ENCODE measurements around the gene PLET1.
A peak's percentile ranks its signal among the peaks of the same experiment; 100 is the strongest.

The PLET1 gene

DNA sequence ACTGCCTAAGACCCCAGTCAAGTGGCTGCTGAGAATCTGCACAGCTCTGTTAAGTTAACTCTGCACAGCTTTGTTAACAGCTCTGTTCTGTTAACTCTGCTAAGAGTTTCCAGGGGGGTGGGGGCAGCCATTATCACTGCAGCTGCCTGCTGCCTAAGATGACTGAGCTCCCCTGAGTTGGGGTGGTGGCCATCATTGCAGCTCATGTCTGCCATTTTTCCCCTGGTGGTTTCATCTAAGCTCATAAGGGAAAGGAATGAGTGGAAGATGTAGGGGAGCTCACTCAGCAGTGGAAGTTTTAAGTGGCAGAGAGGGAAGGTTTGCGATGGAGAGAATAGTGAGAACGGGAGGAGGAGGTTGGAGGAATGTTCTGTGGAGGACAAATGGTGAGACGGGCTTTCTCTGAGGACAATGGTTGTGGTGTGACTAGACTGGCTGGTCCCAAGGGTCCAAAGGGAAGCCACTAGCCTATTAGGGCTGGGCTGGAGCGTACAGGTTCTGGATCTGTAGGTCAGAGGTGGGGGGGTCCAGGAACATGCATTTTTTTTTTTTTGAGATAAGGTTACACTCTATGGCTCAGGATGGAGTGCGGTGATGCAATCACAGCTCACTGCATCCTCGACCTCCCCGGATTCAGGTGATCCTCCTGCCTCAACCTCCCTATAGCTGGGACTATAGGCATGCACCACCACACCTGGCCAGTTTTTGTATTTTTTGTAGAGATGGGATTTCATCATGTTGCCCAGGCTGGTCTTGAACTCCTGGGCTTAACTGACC is 13.5 kb upstream of the PLET1 start (continued):
- no peak for TF ChIP-seq MZF1 (tag by site-specific recombination; IDR thresholded peaks at IDR 0.05; ENCODE audit: borderline replicate concordance)
- TF ChIP-seq, protein P1, sequence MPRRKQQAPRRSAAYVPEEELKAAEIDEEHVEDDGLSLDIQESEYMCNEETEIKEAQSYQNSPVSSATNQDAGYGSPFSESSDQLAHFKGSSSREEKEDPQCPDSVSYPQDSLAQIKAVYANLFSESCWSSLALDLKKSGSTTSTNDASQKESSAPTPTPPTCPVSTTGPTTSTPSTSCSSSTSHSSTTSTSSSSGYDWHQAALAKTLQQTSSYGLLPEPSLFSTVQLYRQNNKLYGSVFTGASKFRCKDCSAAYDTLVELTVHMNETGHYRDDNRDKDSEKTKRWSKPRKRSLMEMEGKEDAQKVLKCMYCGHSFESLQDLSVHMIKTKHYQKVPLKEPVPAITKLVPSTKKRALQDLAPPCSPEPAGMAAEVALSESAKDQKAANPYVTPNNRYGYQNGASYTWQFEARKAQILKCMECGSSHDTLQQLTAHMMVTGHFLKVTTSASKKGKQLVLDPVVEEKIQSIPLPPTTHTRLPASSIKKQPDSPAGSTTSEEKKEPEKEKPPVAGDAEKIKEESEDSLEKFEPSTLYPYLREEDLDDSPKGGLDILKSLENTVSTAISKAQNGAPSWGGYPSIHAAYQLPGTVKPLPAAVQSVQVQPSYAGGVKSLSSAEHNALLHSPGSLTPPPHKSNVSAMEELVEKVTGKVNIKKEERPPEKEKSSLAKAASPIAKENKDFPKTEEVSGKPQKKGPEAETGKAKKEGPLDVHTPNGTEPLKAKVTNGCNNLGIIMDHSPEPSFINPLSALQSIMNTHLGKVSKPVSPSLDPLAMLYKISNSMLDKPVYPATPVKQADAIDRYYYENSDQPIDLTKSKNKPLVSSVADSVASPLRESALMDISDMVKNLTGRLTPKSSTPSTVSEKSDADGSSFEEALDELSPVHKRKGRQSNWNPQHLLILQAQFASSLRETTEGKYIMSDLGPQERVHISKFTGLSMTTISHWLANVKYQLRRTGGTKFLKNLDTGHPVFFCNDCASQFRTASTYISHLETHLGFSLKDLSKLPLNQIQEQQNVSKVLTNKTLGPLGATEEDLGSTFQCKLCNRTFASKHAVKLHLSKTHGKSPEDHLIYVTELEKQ (tag by site-specific recombination; IDR thresholded peaks at IDR 0.05; ENCODE audit: borderline replicate concordance) = no peak
- TF ChIP-seq, protein P2, sequence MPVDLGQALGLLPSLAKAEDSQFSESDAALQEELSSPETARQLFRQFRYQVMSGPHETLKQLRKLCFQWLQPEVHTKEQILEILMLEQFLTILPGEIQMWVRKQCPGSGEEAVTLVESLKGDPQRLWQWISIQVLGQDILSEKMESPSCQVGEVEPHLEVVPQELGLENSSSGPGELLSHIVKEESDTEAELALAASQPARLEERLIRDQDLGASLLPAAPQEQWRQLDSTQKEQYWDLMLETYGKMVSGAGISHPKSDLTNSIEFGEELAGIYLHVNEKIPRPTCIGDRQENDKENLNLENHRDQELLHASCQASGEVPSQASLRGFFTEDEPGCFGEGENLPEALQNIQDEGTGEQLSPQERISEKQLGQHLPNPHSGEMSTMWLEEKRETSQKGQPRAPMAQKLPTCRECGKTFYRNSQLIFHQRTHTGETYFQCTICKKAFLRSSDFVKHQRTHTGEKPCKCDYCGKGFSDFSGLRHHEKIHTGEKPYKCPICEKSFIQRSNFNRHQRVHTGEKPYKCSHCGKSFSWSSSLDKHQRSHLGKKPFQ (tag by site-specific recombination; IDR thresholded peaks at IDR 0.05) = no peak

DNA sequence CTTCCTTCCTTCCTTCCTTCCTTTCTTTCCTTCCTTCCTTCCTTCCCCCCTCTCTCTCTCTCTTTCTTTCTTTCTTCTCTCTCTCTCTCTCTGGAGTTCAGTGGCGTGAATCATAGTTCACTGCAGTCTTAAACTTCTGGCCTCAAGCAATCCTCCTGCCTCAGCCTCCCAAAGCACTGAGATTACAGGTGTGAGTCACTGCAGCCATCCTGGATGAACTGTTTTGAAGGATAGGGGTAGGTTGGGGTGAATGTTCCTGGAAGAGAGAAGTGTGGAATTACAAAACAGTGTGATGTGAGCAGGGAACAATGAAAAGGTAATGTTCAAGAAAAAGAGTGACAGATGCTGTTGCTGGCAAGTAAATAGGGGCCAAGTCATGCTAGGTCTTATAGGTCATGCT is 12.4 kb upstream of the PLET1 start:
- H3K27ac ChIP-seq (ENCODE audit: extremely low read depth, low read depth, low read length) = no peak overlapping the region
- no peaks in the 10 kb centered on the region for H3K9me3 ChIP-seq (ENCODE audit: control insufficient read depth, insufficient read depth, low read depth, low read length)
- H3K36me3 ChIP-seq (ENCODE audit: control insufficient read depth in 2 of 2, insufficient read depth in 1 of 2, low read length in 2 of 2) = no peaks in the 10 kb centered on the region
- no peaks in the 10 kb centered on the region for H3K4me1 ChIP-seq (ENCODE audit: control insufficient read depth, insufficient read depth, low read length)
- POLR2A ChIA-PET = no interaction called here
- CTCF ChIA-PET = interaction anchor here (0.6 to 1.0 kb wide), 2 partner anchors 54 to 337 kb away, joined by 4 read pairs; no protein-coding TSS in a partner anchor
- no peak for TF ChIP-seq ZNF776 (tag by site-specific recombination; IDR thresholded peaks at IDR 0.05; ENCODE audit: borderline replicate concordance)
- peak; percentile 49; the same call in 1 of the 2 replicates for TF ChIP-seq ZNF366 (tag by site-specific recombination; conservative IDR thresholded peaks at IDR 0.05)
- no peak for TF ChIP-seq ZNF221 (tag by site-specific recombination; IDR thresholded peaks at IDR 0.05; ENCODE audit: borderline replicate concordance)
- no peak overlapping the region for H3K4me3 ChIP-seq (ENCODE audit: low read depth, low read length)

DNA sequence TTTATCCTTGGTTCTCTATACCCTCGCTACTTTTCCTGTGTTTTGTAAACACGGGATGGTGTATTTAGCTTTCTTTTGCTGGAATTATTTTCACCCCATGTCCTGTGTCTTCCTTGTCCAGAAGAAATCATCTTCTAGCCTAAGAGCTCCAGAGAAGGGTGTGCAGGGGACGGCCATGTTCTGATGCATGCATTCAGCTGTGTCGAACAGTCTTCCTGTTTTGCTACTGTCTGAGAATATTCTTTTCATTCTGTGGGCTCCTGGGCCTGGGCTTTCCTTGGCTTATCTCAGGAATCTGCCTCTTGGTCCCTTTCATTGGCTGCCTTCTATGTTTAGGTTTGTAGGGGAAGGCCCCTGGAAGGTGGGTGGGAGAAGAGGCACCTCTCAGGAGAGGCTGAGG is 10.6 kb upstream of the PLET1 start:
- no peaks in the 10 kb centered on the region for H3K9me3 ChIP-seq (ENCODE audit: control insufficient read depth, insufficient read depth, low read depth, low read length)
- CTCF ChIA-PET = interaction anchor here (0.6 to 2.7 kb wide), 3 partner anchors 9 to 159 kb away, joined by 3 to 22 read pairs (median 3); no protein-coding TSS in a partner anchor
- no peak for TF ChIP-seq ZNF221 (tag by site-specific recombination; IDR thresholded peaks at IDR 0.05; ENCODE audit: borderline replicate concordance)
- no peak for TF ChIP-seq ZNF16 (tag by site-specific recombination; IDR thresholded peaks at IDR 0.05; ENCODE audit: low read depth)
- TF ChIP-seq ZNF610 (tag by site-specific recombination; IDR thresholded peaks at IDR 0.05; ENCODE audit: borderline replicate concordance) = no peak
- TF ChIP-seq ZNF837 (tag by site-specific recombination; IDR thresholded peaks at IDR 0.05) = no peak
- TF ChIP-seq ZNF140 (tag by site-specific recombination; IDR thresholded peaks at IDR 0.05) = no peak
- no peak for TF ChIP-seq IKZF3 (tag by site-specific recombination; IDR thresholded peaks at IDR 0.05)
- POLR2A ChIA-PET = no interaction called here
- no peaks in the 10 kb centered on the region for H3K4me1 ChIP-seq (ENCODE audit: control insufficient read depth, insufficient read depth, low read length)
- no peaks in the 10 kb centered on the region for H3K36me3 ChIP-seq (ENCODE audit: control insufficient read depth in 2 of 2, insufficient read depth in 1 of 2, low read length in 2 of 2)
- H3K4me3 ChIP-seq (ENCODE audit: low read depth, low read length) = no peak overlapping the region
- no peak overlapping the region for H3K27ac ChIP-seq (ENCODE audit: extremely low read depth, low read depth, low read length)

DNA sequence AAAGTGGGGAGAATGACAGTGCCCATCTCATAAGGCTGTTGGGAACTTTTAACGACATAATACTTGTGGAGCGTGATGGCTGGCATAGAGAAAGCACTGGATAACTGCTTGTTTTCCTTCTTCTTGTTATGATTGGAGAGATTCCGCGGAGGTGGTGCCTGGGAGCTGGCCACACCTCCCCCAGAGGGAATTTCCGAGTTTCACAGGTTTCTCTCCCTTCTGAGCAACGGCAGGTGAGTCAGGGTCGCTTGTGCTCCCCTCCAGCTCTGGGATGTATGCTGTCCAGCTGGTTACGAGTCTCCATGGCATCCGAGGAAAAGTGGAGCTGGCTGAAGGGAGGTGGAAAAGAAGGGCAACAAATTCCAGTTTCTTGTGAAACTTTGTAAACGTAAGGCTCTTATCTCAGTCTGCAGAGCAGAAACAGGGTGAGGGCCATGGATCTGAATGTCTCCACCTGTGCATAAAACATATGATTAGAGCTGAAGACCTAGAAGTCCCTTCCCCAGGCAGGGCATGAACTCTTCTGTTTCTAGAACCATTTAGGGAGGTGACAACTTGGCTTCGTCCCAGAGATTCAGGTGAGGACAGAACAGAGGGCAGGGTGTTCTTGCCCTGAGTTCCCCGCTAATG is 10.0 kb upstream of the PLET1 start:
- POLR2A ChIA-PET = no interaction called here

More for the DNA sequence above, 10.0 kb upstream of the PLET1 start:
- no peaks in the 10 kb centered on the region for H3K36me3 ChIP-seq (ENCODE audit: control insufficient read depth in 2 of 2, insufficient read depth in 1 of 2, low read length in 2 of 2)
- no peak for TF ChIP-seq ZBTB17 (tag by site-specific recombination; IDR thresholded peaks at IDR 0.05)
- no peak for TF ChIP-seq KLF1 (tag by site-specific recombination; IDR thresholded peaks at IDR 0.05)
- no peak for TF ChIP-seq ZNF394 (tag by site-specific recombination; IDR thresholded peaks at IDR 0.05; ENCODE audit: borderline replicate concordance)
- TF ChIP-seq, protein P3, sequence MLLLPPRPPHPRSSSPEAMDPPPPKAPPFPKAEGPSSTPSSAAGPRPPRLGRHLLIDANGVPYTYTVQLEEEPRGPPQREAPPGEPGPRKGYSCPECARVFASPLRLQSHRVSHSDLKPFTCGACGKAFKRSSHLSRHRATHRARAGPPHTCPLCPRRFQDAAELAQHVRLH (tag by site-specific recombination; IDR thresholded peaks at IDR 0.05) = no peak
- TF ChIP-seq ZNF521 (tag by site-specific recombination; IDR thresholded peaks at IDR 0.05) = no peak
- TF ChIP-seq ZNF843 (tag by site-specific recombination; IDR thresholded peaks at IDR 0.05) = no peak
- TF ChIP-seq ZXDB (tag by site-specific recombination; IDR thresholded peaks at IDR 0.05) = no peak
- no peaks in the 10 kb centered on the region for H3K4me1 ChIP-seq (ENCODE audit: control insufficient read depth, insufficient read depth, low read length)
- no peaks in the 10 kb centered on the region for H3K9me3 ChIP-seq (ENCODE audit: control insufficient read depth, insufficient read depth, low read depth, low read length)
- no peak overlapping the region for H3K27ac ChIP-seq (ENCODE audit: extremely low read depth, low read depth, low read length)
- CTCF ChIA-PET = interaction anchor here (0.6 to 2.7 kb wide), 3 partner anchors 9 to 160 kb away, joined by 3 to 22 read pairs (median 3); no protein-coding TSS in a partner anchor
- H3K4me3 ChIP-seq (ENCODE audit: low read depth, low read length) = no peak overlapping the region

All from HEK293 (cell line).